Occipital lobe (tissue), 2 donors: Measurements from ENCODE around the gene UBC. TPM values are rescaled to one million over a fixed set of nuclear protein-coding genes. Genes with fewer than 3 reads are reported as not detected.
"Not testable (repeated sequence)": the region's sequence is repeated elsewhere in the genome, so short reads cannot be mapped to it uniquely, and the experiment has no call there.

Experiments used
- DNase-seq: peaks from one replicate; lab custom pipeline; 2025; lab: John Stamatoyannopoulos, UW
- total RNA-seq: library from RNA; depleted of rRNA; stranded (reverse); fragments of >200 nt; gene quantifications from one replicate; pipeline ENCODE4 v1.2.3, GENCODE V29; 2014

The UBC gene
- total RNA-seq, 1 donor from 2014 or later = 1,477 TPM

DNA sequence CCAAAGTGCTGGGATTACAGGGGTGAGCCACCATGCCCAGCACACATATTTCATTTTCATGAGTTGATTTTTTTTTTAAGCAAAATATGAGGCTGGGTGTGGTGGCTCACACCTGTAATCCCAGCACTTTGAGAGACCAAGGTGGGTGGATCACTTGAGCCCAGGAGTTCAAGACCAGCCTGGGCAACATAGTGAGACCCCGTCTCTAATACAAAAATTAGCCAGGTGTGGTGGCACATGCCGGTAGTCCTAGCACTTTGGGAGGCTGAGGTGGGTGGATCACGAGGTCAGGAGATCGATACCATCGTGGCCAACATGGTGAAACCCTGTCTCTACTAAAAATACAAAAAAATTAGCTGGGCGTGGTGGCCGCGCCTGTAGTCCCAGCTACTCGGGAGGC is 17.1 kb upstream of the UBC start:
- not testable (repeated sequence) for DNase-seq

DNA sequence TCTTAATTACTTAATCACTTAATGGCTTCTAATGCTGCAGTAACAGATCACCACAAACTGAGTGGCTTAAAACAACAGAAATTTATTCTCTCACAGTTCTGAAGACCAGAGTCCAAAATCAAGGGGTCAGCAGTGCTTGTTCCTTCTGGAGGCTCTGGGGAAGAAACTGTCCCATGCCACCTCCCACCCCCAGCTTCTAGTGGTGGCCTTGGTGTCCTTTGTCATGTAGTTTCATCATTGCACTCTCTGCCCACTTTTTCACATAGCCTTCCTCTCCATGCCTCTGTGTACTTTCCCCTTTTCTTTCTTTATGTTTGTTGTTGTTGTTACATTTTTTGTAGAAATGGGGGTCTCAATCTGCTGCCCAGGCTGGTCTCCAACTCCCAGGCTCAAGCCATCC is 16.1 kb upstream of the UBC start:
- no peak for DNase-seq

DNA sequence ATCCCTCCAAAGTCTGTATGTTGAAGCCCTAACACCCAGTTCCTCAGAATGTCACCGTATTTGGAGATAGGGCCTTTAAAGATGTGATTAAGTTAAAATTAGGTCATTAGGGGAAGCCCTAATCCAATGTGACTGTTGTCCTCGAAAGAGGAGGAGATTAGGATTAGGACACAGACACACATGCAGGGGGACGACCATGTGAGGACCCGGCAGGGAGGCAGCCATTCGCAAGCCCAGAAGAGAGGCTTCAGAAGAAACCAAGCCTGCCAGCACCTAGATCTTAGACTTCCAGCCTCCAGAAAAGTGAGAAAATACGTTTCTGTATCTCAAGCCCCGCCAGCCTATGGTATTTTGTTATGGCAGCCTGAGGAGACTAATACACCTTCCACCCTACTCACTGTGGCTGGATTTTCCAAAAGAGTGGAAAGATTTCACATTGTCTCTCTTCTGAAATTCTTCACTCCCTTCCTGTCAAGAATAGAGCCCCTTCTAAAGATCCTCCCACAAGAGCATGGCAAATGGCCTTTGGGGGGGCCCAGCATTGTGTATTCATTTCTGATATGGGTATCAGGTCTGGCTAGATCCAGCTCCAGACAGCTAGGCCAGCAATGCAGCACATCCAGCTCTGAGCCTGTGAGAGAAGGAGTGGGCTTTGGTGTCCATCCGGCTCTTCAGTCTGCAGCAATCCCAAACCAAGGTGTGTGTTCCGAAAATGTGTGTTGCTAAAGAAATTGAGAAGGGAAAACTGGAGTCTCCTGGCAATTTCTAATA is 15.4 kb upstream of the UBC start:
- no peak for DNase-seq

DNA sequence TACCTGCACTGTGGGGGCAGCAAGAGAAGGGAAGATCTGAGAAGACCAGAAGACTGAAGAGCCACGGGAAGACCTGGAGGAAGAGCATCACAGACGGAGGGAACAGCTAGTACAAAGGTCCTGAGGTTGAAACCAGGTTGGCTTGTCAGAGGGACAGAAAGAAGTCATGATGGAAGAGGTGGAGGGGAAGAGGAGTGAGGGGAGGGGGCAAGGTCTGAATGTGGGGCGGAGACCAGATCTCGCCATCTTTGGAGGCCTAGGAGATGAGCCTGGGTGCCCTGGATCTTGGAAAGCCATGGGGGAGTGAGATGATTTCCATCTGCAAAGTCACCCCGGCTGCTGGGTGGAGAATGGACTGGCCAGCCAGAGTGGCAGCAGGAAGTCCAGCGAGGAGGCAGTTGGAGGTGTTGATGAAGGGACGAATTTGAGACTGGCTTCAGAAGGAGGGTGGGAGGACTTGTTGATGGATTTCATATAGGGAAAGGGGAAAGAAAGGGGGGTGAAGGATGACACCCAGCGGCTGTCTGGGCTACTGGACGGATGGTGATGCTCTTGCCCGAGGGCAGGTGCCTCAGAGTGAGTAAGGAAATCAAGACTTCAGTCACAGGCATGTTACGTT is 14.6 kb upstream of the UBC start:
- DNase-seq = no peak

DNA sequence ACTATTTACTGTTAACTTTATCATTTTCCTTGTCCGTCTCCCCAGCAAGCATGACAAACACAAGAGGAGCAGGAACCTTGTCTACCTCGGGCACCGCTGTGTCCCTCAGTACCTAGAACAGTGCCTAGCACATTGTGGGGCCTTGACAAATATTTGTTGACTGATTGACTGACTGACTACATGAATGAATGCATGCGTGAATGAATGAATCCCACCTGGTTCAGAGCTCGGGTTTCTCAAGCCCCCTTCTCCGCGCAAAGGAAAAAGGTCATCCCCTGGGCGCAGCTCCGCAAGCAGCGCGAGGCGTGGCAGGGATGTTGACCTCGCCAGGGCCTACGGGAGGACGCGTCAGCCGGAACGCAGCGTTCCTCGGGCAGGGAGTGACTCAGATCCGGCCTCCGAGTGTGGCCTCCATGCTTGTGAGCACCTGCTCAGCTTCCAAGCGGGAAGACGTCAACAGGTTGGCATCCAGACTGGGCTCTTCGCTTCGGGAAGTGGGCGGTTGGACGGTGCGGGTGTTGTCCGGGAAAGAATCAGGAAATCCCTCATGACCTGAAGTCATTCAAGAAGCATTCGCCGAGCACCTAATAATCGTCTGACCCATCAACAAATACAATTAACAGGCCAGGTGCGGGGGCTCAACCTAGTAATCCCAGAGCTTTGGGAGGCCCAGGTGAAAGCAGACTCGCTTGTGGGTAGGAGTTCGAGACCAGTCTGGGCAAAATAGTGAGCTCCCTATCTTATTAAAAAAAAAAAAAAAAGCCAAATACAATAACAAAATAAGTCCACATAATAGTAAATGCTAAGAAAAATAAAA is 13.9 kb upstream of the UBC start:
- DNase-seq = no peak

DNA sequence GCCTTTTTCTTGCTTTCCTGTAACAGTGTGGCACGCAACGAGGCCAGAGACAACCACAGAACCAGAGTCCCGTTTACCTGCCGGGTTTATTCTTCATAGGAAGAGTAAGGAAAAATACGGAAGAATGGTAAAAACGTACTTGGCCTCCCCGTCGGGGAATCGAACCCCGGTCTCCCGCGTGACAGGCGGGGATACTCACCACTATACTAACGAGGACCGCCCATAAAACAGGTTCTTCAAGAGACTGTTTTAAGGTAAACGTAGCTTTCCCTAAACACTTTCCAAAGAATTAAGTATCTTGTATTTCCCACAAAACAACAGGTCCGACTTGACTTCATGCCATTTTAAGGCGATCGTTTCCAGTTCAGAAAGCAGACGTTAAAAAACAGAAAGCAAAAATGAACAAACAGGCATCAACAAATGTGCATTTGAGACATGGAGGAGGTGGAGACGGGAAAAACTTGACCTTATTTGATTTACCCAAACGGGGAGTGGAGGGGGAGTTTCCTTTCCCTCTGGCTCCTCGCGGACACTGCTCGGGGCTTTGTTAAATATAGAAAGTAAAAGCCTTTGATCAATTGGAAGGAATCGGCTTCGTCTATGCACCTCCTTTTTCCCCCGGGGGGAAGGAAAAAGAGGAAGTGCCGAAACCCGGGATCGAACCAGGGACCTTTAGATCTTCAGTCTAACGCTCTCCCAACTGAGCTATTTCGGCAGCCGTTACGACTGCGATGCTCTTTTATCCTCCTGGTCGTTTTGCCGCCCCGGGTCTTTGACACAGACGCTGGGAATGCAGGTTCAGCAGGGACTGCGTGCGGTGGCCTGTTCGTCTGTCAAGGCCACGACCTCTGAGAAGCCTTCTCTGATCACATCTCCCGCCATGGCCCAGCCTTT is 13.0 kb upstream of the UBC start:
- no peak for DNase-seq

DNA sequence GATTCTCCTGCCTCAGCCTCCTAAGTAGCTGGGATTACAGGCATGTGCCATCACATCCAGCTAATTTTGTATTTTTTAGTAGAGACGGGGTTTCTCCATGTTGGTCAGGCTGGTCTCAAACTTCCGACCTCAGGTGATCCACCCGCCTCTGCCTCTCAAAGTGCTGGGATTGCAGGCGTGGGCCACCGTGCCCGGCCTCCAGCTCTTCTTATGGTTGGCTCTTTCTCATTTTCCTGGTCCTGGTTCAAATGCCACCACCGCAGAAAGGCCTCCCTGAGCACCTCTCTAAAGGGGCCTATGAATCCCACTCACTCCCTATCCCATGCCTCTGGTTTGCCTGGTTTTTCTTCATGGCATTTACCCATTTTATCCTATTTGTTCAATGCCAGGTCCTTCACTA is 11.3 kb upstream of the UBC start:
- not testable (repeated sequence) for DNase-seq

DNA sequence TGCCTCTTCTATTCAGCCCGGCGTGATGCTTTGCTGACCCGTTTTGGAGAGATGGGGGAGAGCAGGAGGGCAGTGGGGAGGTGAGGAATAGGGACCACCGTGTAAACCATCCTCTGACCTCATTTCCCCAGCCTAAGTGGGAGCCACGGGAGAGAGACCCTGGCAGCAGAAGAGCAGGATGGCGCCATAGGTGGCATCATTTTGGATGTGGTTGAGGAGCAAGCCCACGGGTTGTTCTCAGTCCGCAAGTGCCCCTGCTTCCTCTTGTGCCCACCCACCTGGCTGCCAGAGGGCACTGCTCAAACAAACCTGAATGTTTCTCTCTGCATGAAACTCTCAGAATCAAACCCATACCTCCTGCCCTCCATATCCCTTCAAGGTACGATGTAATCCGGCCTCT is 10.7 kb upstream of the UBC start:
- no peak for DNase-seq

DNA sequence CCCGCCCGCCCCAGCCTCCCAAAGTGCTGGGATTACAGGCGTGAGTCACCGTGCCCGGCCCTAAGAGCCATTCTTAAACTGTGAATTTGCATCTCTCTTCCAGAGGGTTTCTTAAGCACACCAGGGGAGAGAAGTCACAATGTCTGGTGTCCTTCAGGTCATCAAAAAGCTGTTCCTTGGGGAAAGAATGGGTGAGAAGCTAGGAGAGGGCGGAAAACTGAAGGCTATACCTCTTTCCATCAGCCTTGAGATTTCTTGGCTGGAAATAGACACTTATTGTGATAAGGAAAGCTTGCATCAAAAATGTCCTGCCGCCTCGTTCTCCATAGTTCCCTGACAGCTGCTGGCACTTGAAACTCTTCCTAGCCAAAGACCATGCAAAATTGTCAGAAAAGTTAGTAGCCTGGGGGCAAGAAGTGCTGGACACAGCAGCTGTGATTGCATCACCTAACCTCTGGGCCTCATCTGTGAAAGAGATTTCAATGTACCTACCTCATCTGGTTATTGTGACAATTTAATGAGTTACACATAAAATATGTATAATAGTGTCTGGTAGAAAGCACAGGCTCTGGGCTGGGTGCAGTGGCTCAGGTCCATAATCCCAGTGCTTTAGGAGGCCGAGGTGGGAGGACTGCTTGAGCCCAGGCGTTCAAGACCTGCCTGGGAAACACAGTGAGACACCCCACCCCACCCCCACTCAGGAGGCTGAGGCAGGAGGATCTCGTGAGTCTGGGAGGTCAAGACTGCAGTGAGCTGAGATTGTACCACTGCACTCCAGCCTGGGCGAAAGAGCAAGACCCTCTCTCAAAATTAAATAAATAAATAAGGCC is 9.7 kb upstream of the UBC start:
- DNase-seq = no peak

DNA sequence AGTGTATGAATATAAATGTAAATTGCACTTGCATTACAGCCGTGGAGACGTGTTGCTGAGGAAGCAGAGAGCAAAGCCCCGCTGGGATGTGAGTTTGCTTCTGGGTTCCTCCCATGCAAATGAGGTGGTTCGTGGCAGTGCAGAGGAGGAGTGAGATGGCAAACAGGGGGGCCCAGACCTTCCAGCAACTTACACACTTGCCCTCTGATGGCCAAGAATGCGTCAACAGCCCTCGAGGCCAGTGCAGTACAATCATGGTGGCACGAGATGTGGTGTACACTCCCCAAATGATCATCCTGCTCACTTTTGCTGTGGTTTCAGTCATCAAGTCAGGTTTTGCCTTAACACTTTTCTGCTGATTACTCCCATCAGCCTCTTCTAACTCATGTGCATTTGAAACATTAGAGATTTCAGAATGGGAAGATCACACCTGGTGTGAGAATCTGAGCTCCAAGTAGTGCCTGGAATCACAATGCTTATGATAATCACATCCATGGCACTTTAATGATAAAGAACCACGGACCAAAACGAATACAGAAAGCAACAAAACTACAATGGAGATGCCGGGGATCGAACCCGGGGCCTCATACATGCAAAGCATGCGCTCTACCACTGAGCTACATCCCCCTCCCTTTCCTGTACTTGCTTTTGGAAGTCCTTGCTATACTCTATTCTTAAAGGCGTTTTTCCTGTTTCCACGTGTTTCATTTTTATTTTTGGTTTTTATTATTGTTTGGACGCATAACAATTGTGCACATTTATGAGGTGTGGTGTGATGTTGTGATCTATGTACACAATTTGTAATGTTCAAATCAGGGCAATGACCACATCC is 7.0 kb upstream of the UBC start:
- DNase-seq = no peak

DNA sequence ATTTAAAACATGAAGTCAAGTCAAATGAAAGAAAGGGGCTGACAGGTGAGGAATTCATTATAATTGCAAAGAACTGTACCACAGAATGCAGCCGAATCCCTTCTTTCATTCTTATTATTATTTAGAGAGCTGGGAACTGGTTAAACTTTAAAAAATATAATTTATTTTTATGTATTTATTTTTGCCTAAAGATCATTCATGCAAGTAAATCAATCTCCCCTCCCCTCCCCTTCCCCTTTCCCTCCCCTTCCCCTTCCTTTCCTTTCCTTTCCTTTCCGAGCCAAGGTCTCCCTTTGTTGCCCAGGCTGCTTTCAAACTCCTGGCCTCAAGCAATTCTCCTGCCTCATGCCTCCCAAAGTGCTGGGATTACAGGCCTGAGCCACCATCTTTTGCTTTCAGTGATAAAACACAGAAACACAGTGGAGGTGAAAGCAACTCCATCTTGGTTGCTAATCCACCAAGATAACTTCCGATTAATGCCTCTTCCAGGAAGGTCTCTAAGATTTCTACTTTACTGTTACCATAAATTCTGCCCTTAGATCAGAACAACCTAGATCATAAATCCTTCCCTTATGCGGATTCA is 6.0 kb upstream of the UBC start:
- DNase-seq = no peak

DNA sequence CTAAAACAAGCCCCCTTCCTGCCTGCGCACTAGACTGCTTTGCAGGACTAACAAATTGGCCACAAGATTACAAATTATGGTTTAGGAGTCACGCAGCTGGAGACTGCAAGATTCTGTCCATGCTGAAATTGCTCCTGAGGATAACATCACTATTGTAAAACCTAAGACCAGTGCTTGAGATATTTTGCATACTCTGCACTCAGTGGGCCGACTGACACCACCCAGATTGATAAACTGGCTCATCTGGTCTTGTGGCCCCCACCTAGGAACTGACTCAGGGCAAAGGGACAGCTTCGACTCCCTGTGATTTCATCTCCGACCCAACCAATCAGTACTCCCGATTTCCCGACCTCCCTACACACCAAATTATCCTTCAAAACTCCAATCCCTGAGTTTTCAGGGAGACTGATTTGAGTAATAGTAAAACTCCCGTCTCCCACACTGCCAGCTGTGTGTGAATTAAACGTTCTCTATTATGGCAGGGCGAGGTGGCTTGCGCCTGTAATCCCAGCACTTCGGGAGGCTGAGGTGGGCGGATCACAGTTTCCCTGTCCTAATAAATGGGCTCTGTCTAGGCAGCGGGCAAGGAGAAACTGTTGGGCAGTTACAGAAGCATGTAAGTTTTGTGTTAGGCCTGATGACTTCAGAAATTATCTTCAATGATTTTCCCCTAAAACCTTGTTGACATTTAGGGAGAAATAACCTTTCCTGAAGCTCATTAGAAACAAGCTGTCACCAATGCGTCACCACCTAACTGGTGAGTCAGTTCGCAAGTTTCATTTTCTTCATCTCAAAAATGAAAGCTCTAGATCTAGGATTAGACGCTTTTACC is 5.3 kb upstream of the UBC start:
- DNase-seq = no peak

DNA sequence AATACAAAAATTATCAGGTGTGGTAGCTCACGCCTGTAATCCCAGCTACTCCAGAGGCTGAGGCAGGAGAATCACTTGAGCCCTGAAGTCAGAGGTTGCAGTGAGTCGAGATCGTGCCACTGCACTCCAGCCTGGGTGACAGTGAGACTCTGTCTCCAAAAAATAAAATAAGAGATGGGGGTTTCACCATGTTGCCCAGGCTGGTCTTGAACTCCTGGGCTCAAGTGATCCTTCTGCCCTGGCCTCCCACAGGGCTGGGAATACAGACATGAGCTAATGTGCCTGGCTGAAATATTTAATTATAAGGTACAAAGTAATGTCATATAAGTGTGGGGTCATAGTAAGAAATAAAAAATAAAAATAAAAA is 4.2 kb upstream of the UBC start:
- DNase-seq = not testable (repeated sequence)

DNA sequence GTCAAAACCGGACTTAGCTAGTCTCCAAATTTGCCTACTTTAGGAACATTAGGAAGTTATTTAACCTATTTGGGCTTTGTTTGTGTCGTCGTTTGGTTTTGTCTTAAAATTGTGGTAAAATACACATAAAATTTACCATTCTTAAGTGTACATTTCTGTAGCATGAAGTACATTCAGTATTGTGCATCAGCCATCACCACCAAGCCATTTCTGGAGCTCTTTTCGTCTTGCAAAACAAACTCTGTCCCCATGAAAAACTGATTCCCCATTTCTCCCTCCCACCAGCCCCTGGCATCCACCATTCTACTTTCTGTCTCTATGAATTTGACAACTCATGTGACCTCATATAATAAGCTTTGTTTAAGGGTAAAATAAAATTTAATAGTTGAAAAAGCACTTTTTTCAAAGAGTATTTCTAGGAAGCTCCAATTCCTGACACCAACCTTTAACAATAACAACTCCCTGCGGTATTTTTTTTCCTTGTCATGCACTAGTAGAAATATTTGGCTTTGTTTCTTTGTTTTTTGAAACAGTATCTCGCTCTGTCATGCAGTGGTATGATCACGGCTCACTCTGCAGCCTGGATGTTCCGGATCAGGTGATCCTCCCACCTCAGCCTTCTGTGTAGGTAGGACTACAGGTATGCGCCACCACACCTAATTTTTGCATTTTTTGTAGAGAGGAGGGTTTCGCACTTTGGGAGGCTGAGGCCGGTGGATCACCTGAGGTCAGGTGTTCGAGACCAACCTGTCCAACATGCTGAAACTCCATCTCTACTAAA is 3.6 kb upstream of the UBC start:
- DNase-seq = no peak

DNA sequence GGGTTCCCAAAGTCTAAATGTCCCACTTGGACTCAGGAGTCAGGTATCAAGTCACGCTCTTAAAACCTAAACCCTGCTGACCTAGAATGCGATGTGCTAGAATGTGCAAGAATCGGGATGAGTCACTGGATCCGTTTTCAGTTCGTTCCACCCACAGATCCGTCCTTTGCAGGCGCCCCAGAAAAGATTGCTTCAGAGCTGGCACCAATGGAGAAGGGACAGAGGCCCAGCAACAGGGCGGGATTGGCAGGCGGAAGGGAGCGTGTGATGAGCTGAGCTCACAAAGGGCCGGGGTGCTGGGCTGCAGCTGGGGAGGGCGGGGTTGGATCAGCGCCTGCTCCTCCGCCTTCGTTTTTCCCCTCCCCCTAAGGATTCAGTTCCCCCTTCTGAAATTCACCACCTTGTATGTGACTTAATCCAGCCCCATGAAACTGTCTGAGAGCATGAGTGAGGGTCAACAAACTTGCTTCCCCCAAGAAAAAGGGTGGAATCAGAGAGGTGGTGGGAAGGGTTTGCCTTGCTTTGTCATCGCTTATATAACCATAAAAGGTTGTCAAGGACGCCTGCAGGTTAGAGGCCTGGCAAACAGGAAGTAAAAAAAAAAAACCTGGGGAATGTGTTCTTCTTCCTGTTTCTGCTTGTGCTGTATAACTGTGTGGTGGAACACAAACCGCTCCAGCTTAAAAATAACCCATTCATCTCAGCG is 2.8 kb upstream of the UBC start:
- no peak for DNase-seq

DNA sequence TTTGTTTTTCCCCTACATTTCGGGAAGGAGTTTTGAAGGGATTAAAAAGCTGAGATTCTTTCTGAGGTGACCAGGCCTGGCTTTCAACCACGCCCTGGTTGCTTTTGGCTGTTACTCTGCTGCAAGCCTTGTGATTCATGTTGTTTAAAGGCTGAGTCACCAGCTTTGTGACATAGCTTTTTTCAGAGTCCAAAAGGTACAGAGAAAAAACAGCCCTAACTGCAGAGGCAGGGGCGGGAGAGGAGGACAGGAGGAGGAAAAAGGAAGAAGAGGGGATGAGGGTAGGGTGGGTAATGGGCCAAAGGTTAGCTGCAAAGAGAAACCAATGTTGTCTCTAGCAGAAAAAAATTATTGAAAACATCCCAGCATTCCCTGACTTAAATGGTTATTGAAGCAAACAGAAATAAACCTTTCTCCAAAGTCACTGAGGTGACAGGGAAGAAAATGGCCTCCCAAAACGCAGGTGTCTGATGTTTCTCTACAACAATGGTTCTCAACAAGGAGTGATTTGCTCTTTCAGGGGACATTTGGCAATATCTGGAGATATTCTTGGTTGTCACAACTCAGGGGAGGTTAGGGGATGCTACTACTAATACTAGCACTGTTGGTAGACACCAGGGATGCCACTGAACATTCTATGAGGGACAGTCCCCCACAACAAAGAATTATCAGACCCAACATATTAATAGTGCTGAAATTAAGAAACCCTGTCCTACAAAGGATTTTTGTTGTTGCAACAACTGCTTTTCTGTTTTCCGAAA is 2.1 kb upstream of the UBC start:
- no peak for DNase-seq
